Measurements from ENCODE around the gene ANO7. TPM values are rescaled to one million over a fixed set of nuclear protein-coding genes. Genes with fewer than 3 reads are reported as not detected.

ANO7 gene
- total and polyA plus RNA-seq, 2 of the 13 experiments (the other 11 are each of a cell fraction or from before 2014, with no cell fraction given), result 4.1 to 4.9 TPM

DNA sequence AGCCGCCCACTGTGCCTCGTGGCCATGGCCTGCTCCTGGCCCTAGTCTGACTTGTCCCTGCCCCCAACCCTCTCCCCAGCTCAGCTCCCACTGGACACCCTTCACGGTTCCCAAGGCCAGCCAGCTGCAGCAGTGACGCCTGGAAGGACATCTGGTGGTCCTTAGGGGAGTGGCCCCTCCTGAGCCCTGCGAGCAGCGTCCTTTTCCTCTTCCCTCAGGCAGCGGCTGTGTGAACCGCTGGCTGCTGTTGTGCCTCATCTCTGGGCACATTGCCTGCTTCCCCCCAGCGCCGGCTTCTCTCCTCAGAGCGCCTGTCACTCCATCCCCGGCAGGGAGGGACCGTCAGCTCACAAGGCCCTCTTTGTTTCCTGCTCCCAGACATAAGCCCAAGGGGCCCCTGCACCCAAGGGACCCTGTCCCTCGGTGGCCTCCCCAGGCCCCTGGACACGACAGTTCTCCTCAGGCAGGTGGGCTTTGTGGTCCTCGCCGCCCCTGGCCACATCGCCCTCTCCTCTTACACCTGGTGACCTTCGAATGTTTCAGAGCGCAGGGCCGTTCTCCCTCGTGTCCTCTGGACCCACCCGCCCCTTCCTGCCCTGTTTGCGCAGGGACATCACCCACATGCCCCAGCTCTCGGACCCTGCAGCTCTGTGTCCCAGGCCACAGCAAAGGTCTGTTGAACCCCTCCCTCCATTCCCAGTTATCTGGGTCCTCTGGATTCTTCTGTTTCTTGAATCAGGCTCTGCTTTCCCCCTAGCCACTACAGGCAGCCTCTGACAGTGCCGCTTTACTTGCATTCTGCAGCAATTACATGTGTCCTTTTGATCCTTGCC is 35.8 kb downstream of the ANO7 start (continued):
- TF ChIP-seq, protein P1, sequence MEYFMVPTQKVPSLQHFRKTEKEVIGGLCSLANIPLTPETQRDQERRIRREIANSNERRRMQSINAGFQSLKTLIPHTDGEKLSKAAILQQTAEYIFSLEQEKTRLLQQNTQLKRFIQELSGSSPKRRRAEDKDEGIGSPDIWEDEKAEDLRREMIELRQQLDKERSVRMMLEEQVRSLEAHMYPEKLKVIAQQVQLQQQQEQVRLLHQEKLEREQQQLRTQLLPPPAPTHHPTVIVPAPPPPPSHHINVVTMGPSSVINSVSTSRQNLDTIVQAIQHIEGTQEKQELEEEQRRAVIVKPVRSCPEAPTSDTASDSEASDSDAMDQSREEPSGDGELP (IDR thresholded peaks at IDR 0.05; ENCODE audit: borderline replicate concordance, low read depth), result peak; percentile 43; the same call in 1 of the 2 replicates
- 0 out of 2 replicates have a peak, but pooled peaks have one; percentile 44 for TF ChIP-seq RCOR2 (CRISPR knock-in tag; IDR thresholded peaks at IDR 0.05)
- peak; percentile 59 for TF ChIP-seq ARNTL (CRISPR knock-in tag; IDR thresholded peaks at IDR 0.05)
- TF ChIP-seq, protein P2, sequence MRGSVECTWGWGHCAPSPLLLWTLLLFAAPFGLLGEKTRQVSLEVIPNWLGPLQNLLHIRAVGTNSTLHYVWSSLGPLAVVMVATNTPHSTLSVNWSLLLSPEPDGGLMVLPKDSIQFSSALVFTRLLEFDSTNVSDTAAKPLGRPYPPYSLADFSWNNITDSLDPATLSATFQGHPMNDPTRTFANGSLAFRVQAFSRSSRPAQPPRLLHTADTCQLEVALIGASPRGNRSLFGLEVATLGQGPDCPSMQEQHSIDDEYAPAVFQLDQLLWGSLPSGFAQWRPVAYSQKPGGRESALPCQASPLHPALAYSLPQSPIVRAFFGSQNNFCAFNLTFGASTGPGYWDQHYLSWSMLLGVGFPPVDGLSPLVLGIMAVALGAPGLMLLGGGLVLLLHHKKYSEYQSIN (CRISPR knock-in tag; IDR thresholded peaks at IDR 0.05; ENCODE audit: borderline replicate concordance), result no peak
- TF ChIP-seq, protein P3, sequence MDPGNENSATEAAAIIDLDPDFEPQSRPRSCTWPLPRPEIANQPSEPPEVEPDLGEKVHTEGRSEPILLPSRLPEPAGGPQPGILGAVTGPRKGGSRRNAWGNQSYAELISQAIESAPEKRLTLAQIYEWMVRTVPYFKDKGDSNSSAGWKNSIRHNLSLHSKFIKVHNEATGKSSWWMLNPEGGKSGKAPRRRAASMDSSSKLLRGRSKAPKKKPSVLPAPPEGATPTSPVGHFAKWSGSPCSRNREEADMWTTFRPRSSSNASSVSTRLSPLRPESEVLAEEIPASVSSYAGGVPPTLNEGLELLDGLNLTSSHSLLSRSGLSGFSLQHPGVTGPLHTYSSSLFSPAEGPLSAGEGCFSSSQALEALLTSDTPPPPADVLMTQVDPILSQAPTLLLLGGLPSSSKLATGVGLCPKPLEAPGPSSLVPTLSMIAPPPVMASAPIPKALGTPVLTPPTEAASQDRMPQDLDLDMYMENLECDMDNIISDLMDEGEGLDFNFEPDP (CRISPR knock-in tag; conservative IDR thresholded peaks at IDR 0.05), result no peak
- TF ChIP-seq ZNF282 (IDR thresholded peaks at IDR 0.05; ENCODE audit: partially characterized antibody), result no peak
- TF ChIP-seq, protein P4, sequence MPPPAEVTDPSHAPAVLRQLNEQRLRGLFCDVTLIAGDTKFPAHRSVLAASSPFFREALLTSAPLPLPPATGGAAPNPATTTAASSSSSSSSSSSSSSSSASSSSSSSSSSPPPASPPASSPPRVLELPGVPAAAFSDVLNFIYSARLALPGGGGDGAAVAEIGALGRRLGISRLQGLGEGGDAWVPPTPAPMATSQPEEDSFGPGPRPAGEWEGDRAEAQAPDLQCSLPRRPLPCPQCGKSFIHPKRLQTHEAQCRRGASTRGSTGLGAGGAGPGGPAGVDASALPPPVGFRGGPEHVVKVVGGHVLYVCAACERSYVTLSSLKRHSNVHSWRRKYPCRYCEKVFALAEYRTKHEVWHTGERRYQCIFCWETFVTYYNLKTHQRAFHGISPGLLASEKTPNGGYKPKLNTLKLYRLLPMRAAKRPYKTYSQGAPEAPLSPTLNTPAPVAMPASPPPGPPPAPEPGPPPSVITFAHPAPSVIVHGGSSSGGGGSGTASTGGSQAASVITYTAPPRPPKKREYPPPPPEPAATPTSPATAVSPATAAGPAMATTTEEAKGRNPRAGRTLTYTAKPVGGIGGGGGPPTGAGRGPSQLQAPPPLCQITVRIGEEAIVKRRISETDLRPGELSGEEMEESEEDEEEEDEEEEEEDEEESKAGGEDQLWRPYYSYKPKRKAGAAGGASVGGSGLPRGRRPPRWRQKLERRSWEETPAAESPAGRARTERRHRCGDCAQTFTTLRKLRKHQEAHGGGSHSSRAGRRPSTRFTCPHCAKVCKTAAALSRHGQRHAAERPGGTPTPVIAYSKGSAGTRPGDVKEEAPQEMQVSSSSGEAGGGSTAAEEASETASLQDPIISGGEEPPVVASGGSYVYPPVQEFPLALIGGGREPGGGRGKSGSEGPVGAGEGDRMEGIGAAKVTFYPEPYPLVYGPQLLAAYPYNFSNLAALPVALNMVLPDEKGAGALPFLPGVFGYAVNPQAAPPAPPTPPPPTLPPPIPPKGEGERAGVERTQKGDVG (CRISPR knock-in tag; IDR thresholded peaks at IDR 0.05; ENCODE audit: borderline replicate concordance), result peak; percentile 83; the same call in 1 of the 2 replicates
- 0 out of 2 replicates have a peak, but pooled peaks have one; percentile 29 for TF ChIP-seq SMYD3 (CRISPR knock-in tag; IDR thresholded peaks at IDR 0.05)
- peak; percentile 48; the same call in 1 of the 2 replicates for TF ChIP-seq SIX4 (CRISPR knock-in tag; IDR thresholded peaks at IDR 0.05)
- TF ChIP-seq STAT5B (CRISPR knock-in tag; IDR thresholded peaks at IDR 0.05), result no peak
- no peak for TF ChIP-seq PHF20 (CRISPR knock-in tag; IDR thresholded peaks at IDR 0.05)
- TF ChIP-seq, protein P5, sequence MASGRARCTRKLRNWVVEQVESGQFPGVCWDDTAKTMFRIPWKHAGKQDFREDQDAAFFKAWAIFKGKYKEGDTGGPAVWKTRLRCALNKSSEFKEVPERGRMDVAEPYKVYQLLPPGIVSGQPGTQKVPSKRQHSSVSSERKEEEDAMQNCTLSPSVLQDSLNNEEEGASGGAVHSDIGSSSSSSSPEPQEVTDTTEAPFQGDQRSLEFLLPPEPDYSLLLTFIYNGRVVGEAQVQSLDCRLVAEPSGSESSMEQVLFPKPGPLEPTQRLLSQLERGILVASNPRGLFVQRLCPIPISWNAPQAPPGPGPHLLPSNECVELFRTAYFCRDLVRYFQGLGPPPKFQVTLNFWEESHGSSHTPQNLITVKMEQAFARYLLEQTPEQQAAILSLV (CRISPR knock-in tag; IDR thresholded peaks at IDR 0.05; ENCODE audit: borderline replicate concordance), result 0 out of 2 replicates have a peak, but pooled peaks have one; percentile 82
- TF ChIP-seq ASH2L (IDR thresholded peaks at IDR 0.05; ENCODE audit: insufficient read length, low read depth, low read length), result peak; percentile 77
- TF ChIP-seq RXRB (CRISPR knock-in tag; IDR thresholded peaks at IDR 0.05; ENCODE audit: borderline replicate concordance), result peak; percentile 56; the same call in 1 of the 2 replicates
- TF ChIP-seq ESRRA (CRISPR knock-in tag; IDR thresholded peaks at IDR 0.05; ENCODE audit: low read depth), result peak; percentile 96
- TF ChIP-seq, protein P6, sequence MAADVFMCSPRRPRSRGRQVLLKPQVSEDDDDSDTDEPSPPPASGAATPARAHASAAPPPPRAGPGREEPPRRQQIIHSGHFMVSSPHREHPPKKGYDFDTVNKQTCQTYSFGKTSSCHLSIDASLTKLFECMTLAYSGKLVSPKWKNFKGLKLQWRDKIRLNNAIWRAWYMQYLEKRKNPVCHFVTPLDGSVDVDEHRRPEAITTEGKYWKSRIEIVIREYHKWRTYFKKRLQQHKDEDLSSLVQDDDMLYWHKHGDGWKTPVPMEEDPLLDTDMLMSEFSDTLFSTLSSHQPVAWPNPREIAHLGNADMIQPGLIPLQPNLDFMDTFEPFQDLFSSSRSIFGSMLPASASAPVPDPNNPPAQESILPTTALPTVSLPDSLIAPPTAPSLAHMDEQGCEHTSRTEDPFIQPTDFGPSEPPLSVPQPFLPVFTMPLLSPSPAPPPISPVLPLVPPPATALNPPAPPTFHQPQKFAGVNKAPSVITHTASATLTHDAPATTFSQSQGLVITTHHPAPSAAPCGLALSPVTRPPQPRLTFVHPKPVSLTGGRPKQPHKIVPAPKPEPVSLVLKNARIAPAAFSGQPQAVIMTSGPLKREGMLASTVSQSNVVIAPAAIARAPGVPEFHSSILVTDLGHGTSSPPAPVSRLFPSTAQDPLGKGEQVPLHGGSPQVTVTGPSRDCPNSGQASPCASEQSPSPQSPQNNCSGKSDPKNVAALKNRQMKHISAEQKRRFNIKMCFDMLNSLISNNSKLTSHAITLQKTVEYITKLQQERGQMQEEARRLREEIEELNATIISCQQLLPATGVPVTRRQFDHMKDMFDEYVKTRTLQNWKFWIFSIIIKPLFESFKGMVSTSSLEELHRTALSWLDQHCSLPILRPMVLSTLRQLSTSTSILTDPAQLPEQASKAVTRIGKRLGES (CRISPR knock-in tag; IDR thresholded peaks at IDR 0.05; ENCODE audit: borderline replicate concordance), result no peak
- peak; percentile 38; the same call in 1 of the 2 replicates for TF ChIP-seq ATF7-NPFF (CRISPR knock-in tag; IDR thresholded peaks at IDR 0.05; ENCODE audit: low read depth)
